Small intestine (tissue), 7 donors: ENCODE data around the gene PTPRN. TPM values are rescaled to one million over a fixed set of nuclear protein-coding genes. Genes with fewer than 3 reads are reported as not detected.

Experiments used
- DNase-seq, 2 donors: peaks; one replicate each; pipeline versions ENCODE4 v3.0.0 to v3.0.0-alpha.2; 2013
- FAIRE-seq: peaks from 2 replicates; lab custom pipeline; 2012; peaks lifted over from hg19 to GRCh38; lab: Jason Lieb, UNC
- H3K27ac ChIP-seq, 3 donors: one replicate each; pipeline ENCODE4 v1.5.1; 2013; ENCODE audit warnings: low read length in 2 of 3, mild to moderate bottlenecking in 2 of 3, control low read depth in 1 of 3, inconsistent platforms in 1 of 3, low read depth in 1 of 3, moderate library complexity in 1 of 3
- H3K27me3 ChIP-seq, 3 donors: one replicate each; pipeline ENCODE4 v1.6.1; 2013; ENCODE audit warnings: low read length in 3 of 3, inconsistent platforms in 1 of 3; ENCODE audit not compliant: control insufficient read depth in 3 of 3, insufficient read depth in 3 of 3
- H3K36me3 ChIP-seq, 3 donors: one replicate each; pipeline ENCODE4 v1.6.1; 2013; ENCODE audit warnings: low read length in 3 of 3, inconsistent platforms in 1 of 3, low read depth in 1 of 3, mild to moderate bottlenecking in 1 of 3, moderate library complexity in 1 of 3; ENCODE audit not compliant: control insufficient read depth in 3 of 3, insufficient read depth in 2 of 3
- H3K4me1 ChIP-seq, 3 donors: one replicate each; pipeline ENCODE4 v1.6.1; 2013; ENCODE audit warnings: low read length in 2 of 3, inconsistent platforms in 1 of 3, low read depth in 1 of 3, mild to moderate bottlenecking in 1 of 3, moderate library complexity in 1 of 3; ENCODE audit not compliant: control insufficient read depth in 3 of 3, insufficient read depth in 2 of 3
- H3K4me3 ChIP-seq, 3 donors: one replicate each; pipeline ENCODE4 v1.5.1; 2013; ENCODE audit warnings: low read length in 3 of 3, control low read depth in 1 of 3, inconsistent platforms in 1 of 3, low read depth in 1 of 3, mild to moderate bottlenecking in 1 of 3, moderate library complexity in 1 of 3
- H3K9me3 ChIP-seq, 2 donors: one replicate each; pipeline ENCODE4 v1.6.1; 2013; ENCODE audit warnings: low read depth in 1 of 2, low read length in 1 of 2; ENCODE audit not compliant: control insufficient read depth in 2 of 2, insufficient read depth in 1 of 2
- WGBS, 3 donors: extraction: QIAGEN DNeasy Blood & Tissue Kit; methylation state at CpG; one replicate each; pipeline ENCODE4 v1.1.7; 2013; 5-methylcytosine and 5-hydroxymethylcytosine counted together
- polyA plus RNA-seq, 4 donors: library from polyadenylated mRNA; stranded (reverse) in 3 of 4; unstranded in 1 of 4; fragments of 200-250 nt in 3 of 4; fragments of 120-200 nt in 1 of 4; gene quantifications; one replicate each; pipeline versions ENCODE4 v1.2.1 to v1.2.3, GENCODE V29; 2013
- donor health status: healthy with polysubstance abuse.
- donor health status: control.
- donor health status: control.
- donor health status: Bipolar disorder and iron deficiency.
- donor health status: healthy.

The PTPRN gene
- polyA plus RNA-seq, 4 donors = 1.6 to 9.4 (median 4.1) TPM; not detected in 1

- H3K9me3 ChIP-seq = no peaks in the 10 kb centered on the region
- peaks cover 0 to 19% (median 0%) of the 10 kb centered on the region in 3 donors for H3K27me3 ChIP-seq
- DNase-seq (no peak), FAIRE-seq (no peak)
- H3K4me3 ChIP-seq = no peak overlapping the region
- H3K4me1 ChIP-seq = no peaks in the 10 kb centered on the region
- H3K27ac ChIP-seq = no peak overlapping the region
- 43 to 52% (median 49%) methylated on average over 6 of the region's 6 CpGs for WGBS, 3 donors
- H3K36me3 ChIP-seq = no peaks in the 10 kb centered on the region
Observed at GRCh38 chr2:219344751-219345430, 35.7 kb upstream of the PTPRN start.

- no peak for DNase-seq
- Histone ChIP-seq H3K36me3 (no peaks in the 10 kb centered on the region), H3K9me3 (peaks cover 0 to 7% of the 10 kb centered on the region in 2 donors), H3K4me1 (no peaks in the 10 kb centered on the region), H3K4me3 (no peak overlapping the region), H3K27ac (no peak overlapping the region), H3K27me3 (peaks cover 0 to 41% (median 18%) of the 10 kb centered on the region in 3 donors)
- FAIRE-seq = no peak
- 20 to 46% (median 36%) methylated on average over 5 of the region's 5 CpGs for WGBS, 3 donors
Observed at GRCh38 chr2:219335373-219335786, 26.2 kb upstream of the PTPRN start.

- no peak for FAIRE-seq
- 70 to 94% (median 88%) methylated on average over 2 of the region's 2 CpGs for WGBS, 3 donors
- Histone ChIP-seq H3K27me3 (peaks cover 0 to 45% (median 20%) of the 10 kb centered on the region in 3 donors), H3K27ac (no peak overlapping the region), H3K4me1 (no peaks in the 10 kb centered on the region), H3K4me3 (no peak overlapping the region), H3K36me3 (no peaks in the 10 kb centered on the region), H3K9me3 (peaks cover 0 to 7% of the 10 kb centered on the region in 2 donors)
- DNase-seq = no peak
Observed at GRCh38 chr2:219334076-219334475, 24.9 kb upstream of the PTPRN start.

- Histone ChIP-seq H3K4me1 (no peaks in the 10 kb centered on the region), H3K9me3 (peaks cover 0 to 7% of the 10 kb centered on the region in 2 donors), H3K36me3 (no peaks in the 10 kb centered on the region), H3K27ac (no peak within 1 kb of the TSS), H3K4me3 (no peak within 1 kb of the TSS), H3K27me3 (peaks cover 0 to 52% (median 20%) of the 10 kb centered on the region in 3 donors)
- no peak for FAIRE-seq
- no peak for DNase-seq
- 11 to 32% (median 21%) methylated on average over 24 of the region's 24 CpGs for WGBS, 3 donors
Observed at GRCh38 chr2:219332542-219332941, 23.3 kb upstream of the PTPRN start, which contains the start of gene RESP18. Gene RESP18 (minus strand): TSS chr2:219332744.

- H3K4me3 ChIP-seq = no peak overlapping the region
- FAIRE-seq = no peak
- WGBS, 3 donors = 14 to 26% (median 23%) methylated on average over 38 to 39 of the region's 39 CpGs
Observed at GRCh38 chr2:219331560-219332213, 22.5 kb upstream of the PTPRN start.

GRCh38 chr2:219327719-219328118 is 18.5 kb upstream of the PTPRN start:
- 29 to 43% (median 43%) methylated on average over 2 of the region's 2 CpGs for WGBS, 3 donors
- H3K9me3 ChIP-seq = no peaks in the 10 kb centered on the region
- FAIRE-seq = no peak
- H3K27ac ChIP-seq = no peak overlapping the region
- H3K36me3 ChIP-seq = no peaks in the 10 kb centered on the region
- H3K27me3 ChIP-seq = peaks cover 0 to 40% (median 19%) of the 10 kb centered on the region in 3 donors
- peak in 1 of 2 donors; percentile 5 for DNase-seq
- no peaks in the 10 kb centered on the region for H3K4me1 ChIP-seq
- no peak overlapping the region for H3K4me3 ChIP-seq

More at GRCh38 chr2:219331560-219332213, 22.5 kb upstream of the PTPRN start:
- Histone ChIP-seq H3K27me3 (peaks cover 0 to 59% (median 20%) of the 10 kb centered on the region in 3 donors), H3K4me1 (no peaks in the 10 kb centered on the region), H3K36me3 (no peaks in the 10 kb centered on the region), H3K9me3 (peaks cover 0 to 4% of the 10 kb centered on the region in 2 donors), H3K27ac (no peak overlapping the region)
- peak; percentile 9 to 72 for DNase-seq

GRCh38 chr2:219325657-219326315 is 16.6 kb upstream of the PTPRN start:
- H3K4me1 ChIP-seq = no peaks in the 10 kb centered on the region
- WGBS, 3 donors = 64 to 74% (median 67%) methylated on average over 9 of the region's 9 CpGs
- H3K27me3 ChIP-seq = peaks cover 0 to 21% (median 5%) of the 10 kb centered on the region in 3 donors
- no peaks in the 10 kb centered on the region for H3K36me3 ChIP-seq
- no peaks in the 10 kb centered on the region for H3K9me3 ChIP-seq
- H3K4me3 ChIP-seq = no peak overlapping the region
- no peak for DNase-seq
- no peak overlapping the region for H3K27ac ChIP-seq
- FAIRE-seq = no peak

GRCh38 chr2:219325136-219325535 is 15.9 kb upstream of the PTPRN start:
- Histone ChIP-seq H3K27ac (no peak overlapping the region), H3K4me1 (no peaks in the 10 kb centered on the region), H3K27me3 (peaks cover 0 to 15% (median 2%) of the 10 kb centered on the region in 3 donors), H3K4me3 (no peak overlapping the region), H3K9me3 (no peaks in the 10 kb centered on the region), H3K36me3 (no peaks in the 10 kb centered on the region)
- FAIRE-seq (no peak), DNase-seq (no peak)
- WGBS, 3 donors = 74 to 81% (median 79%) methylated on average over 4 of the region's 4 CpGs
